ENCODE results near the gene VPS13D. TPM values are rescaled to one million over a fixed set of nuclear protein-coding genes. Genes with fewer than 3 reads are reported as not detected.

VPS13D gene
- polyA plus RNA-seq, 3 donors = 3.6 to 20.2 (median 5.1) TPM

DNA sequence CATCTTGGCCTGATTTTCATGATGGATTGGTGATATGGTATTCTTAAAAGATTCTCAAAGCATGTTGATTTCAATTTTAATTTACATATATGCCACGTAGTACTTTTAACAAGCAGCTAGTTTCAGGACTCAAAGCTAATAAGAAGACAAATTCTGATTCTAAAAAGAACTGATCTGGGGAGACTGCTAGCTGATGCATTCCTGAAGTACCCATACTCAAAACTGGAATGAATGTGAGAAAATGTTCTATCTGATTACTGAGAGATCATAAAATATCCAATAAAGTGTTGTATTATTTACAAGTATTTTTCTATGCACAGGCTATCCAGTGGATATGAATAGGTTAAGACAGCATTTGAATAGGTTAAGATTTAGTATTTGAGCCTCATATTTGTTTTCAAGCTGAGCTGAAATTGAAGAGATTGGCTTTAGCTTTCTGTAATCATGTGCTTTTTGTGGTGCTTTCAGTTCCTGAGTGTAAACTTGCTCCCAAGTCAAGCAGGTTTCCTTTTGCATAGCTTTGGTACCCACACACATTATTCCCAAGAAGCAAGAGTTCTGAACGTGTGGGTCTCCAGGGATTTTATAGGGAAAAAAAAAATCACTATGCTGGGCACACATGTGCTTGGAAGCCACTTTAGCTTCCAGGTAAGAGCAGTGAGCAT lies 114.1 kb downstream of the VPS13D start:
- Mint-ChIP-seq H3K4me3 (peak overlapping the region in 1 of 2 donors; percentile 89), H3K27ac (peak overlapping the region; percentile 87 to 95 (median 92))

DNA sequence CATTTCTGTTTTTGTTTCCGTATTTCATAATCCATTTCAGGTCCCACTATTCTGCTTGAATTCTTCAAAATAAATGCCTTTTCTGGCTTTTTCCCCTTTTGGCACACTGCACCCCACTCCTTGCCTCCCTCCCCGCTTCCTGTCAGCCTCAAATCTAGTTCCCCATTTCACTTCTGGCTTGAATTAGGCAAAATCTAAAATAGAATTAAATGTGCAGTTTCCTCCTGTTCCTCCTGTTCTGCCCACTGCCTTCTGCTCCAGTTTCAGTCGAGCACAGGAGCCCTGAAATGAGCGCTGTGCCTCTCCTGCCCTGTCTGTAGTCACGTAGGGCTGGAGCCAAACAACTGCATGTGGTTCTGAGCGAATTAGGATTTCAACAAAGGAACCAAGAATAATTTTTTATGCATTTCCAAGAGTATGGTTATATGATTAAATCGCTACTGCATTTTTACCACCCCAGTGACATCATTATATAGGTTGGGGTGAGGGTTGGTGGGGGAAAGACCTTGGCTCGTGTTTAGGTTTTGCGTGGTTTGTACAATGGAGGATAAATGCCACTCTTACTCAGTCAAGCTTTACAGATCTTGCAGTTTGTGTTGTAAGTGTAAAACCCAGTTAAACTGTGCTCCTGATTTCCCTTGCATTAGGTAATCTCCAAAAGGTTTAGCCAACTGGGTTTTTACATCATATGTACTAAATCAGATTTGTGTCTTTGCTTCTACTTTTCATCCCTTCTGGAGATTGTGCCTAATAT lies 114.9 kb downstream of the VPS13D start:
- DNase-seq = peak; percentile 40 to 60 (median 54)
- Mint-ChIP-seq H3K4me1 (peaks cover 40% of the 10 kb centered on the region), H3K36me3 (peaks cover 65 to 66% of the 10 kb centered on the region in 2 donors), H3K4me3 (peak overlapping the region; percentile 77 to 89), H3K9me3 (peaks cover 0 to 3% (median 0%) of the 10 kb centered on the region in 7 donors), H3K27me3 (ENCODE audit: low read depth in 3 of 3) (no peaks in the 10 kb centered on the region), H3K27ac (peak overlapping the region; percentile 87 to 95 (median 92))
- H3K4me1 ChIP-seq (ENCODE audit: control insufficient read depth in 1 of 2, insufficient read depth in 2 of 2, low read length in 2 of 2) = peaks cover 31 to 36% of the 10 kb centered on the region in 2 donors
- H3K4me2 ChIP-seq (replicated peaks; ENCODE audit: extremely low read depth, low read length, poor library complexity, severe bottlenecking) = peak overlapping the region; percentile 83
- peak overlapping the region; percentile 31 to 74 (median 38) for H3K4me3 ChIP-seq (replicated peaks in 1 of 3; ENCODE audit: low read depth in 2 of 3, low read length in 3 of 3)
- TF ChIP-seq, protein P1, sequence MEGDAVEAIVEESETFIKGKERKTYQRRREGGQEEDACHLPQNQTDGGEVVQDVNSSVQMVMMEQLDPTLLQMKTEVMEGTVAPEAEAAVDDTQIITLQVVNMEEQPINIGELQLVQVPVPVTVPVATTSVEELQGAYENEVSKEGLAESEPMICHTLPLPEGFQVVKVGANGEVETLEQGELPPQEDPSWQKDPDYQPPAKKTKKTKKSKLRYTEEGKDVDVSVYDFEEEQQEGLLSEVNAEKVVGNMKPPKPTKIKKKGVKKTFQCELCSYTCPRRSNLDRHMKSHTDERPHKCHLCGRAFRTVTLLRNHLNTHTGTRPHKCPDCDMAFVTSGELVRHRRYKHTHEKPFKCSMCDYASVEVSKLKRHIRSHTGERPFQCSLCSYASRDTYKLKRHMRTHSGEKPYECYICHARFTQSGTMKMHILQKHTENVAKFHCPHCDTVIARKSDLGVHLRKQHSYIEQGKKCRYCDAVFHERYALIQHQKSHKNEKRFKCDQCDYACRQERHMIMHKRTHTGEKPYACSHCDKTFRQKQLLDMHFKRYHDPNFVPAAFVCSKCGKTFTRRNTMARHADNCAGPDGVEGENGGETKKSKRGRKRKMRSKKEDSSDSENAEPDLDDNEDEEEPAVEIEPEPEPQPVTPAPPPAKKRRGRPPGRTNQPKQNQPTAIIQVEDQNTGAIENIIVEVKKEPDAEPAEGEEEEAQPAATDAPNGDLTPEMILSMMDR (IDR thresholded peaks at IDR 0.05) = no peak
- no peaks in the 10 kb centered on the region for H3K9me3 ChIP-seq (replicated peaks in 1 of 2; ENCODE audit: control insufficient read depth in 1 of 2, insufficient read depth in 1 of 2, low read length in 2 of 2)
- peaks cover 28 to 67% of the 10 kb centered on the region in 2 donors for H3K36me3 ChIP-seq (replicated peaks in 1 of 2; ENCODE audit: control insufficient read depth in 1 of 2, insufficient read depth in 2 of 2, low read length in 2 of 2)
- H3K79me2 ChIP-seq (ENCODE audit: insufficient read depth, low read length) = no peaks in the 10 kb centered on the region
- intact Hi-C loops (cut with micrococcal nuclease) = no loop called here
- no peaks in the 10 kb centered on the region for H4K20me1 ChIP-seq (ENCODE audit: insufficient read depth, low read length)
- H3K27me3 ChIP-seq (ENCODE audit: control insufficient read depth in 2 of 2, insufficient read depth in 2 of 2, low read length in 2 of 2) = no peaks in the 10 kb centered on the region
- peak overlapping the region; percentile 34 for H3K9ac ChIP-seq (ENCODE audit: insufficient read depth, low read length, poor library complexity, severe bottlenecking)
- peak overlapping the region; percentile 66 to 78 for H3K27ac ChIP-seq (ENCODE audit: low read depth in 1 of 2, low read length in 2 of 2)
- H2AFZ ChIP-seq (ENCODE audit: insufficient read depth, low read depth, low read length, poor library complexity, severe bottlenecking) = peak overlapping the region; percentile 41
- WGBS (ENCODE audit: insufficient coverage) = 3% methylated on average over 5 of the region's 9 CpGs

More for the DNA sequence above, 114.1 kb downstream of the VPS13D start:
- H3K4me3 ChIP-seq (replicated peaks in 1 of 3; ENCODE audit: low read depth in 2 of 3, low read length in 3 of 3) = peak overlapping the region in 2 of 3 experiments; percentile 3 to 74
- H3K27ac ChIP-seq (ENCODE audit: low read depth in 1 of 2, low read length in 2 of 2) = peak overlapping the region; percentile 66 to 78
- H3K36me3 ChIP-seq (replicated peaks in 1 of 2; ENCODE audit: control insufficient read depth in 1 of 2, insufficient read depth in 2 of 2, low read length in 2 of 2) = peaks cover 25 to 67% of the 10 kb centered on the region in 2 donors
- no CpG with 5 or more reads among the region's 2 CpGs for WGBS (ENCODE audit: insufficient coverage)
- H3K27me3 ChIP-seq (ENCODE audit: control insufficient read depth in 2 of 2, insufficient read depth in 2 of 2, low read length in 2 of 2) = no peaks in the 10 kb centered on the region
- H3K79me2 ChIP-seq (ENCODE audit: insufficient read depth, low read length) = no peaks in the 10 kb centered on the region
- TF ChIP-seq, protein P1 (IDR thresholded peaks at IDR 0.05) = no peak
- H3K4me2 ChIP-seq (replicated peaks; ENCODE audit: extremely low read depth, low read length, poor library complexity, severe bottlenecking) = peak overlapping the region; percentile 83
- intact Hi-C loops (cut with micrococcal nuclease) = no loop called here
- peaks cover 31 to 36% of the 10 kb centered on the region in 2 donors for H3K4me1 ChIP-seq (ENCODE audit: control insufficient read depth in 1 of 2, insufficient read depth in 2 of 2, low read length in 2 of 2)
- no peaks in the 10 kb centered on the region for H3K27me3 Mint-ChIP-seq (ENCODE audit: low read depth in 3 of 3)
- no peak for DNase-seq
- no peaks in the 10 kb centered on the region for H3K9me3 Mint-ChIP-seq
- H3K9ac ChIP-seq (ENCODE audit: insufficient read depth, low read length, poor library complexity, severe bottlenecking) = peak overlapping the region; percentile 34
- H3K36me3 Mint-ChIP-seq = peaks cover 61 to 66% of the 10 kb centered on the region in 2 donors
- H3K4me1 Mint-ChIP-seq = peaks cover 40% of the 10 kb centered on the region
- no peaks in the 10 kb centered on the region for H4K20me1 ChIP-seq (ENCODE audit: insufficient read depth, low read length)
- H3K9me3 ChIP-seq (replicated peaks in 1 of 2; ENCODE audit: control insufficient read depth in 1 of 2, insufficient read depth in 1 of 2, low read length in 2 of 2) = no peaks in the 10 kb centered on the region
- H2AFZ ChIP-seq (ENCODE audit: insufficient read depth, low read depth, low read length, poor library complexity, severe bottlenecking) = peak overlapping the region; percentile 41

All from CD14-positive monocyte (primary cell).